ENCODE data around the gene GNAQ.

DNA sequence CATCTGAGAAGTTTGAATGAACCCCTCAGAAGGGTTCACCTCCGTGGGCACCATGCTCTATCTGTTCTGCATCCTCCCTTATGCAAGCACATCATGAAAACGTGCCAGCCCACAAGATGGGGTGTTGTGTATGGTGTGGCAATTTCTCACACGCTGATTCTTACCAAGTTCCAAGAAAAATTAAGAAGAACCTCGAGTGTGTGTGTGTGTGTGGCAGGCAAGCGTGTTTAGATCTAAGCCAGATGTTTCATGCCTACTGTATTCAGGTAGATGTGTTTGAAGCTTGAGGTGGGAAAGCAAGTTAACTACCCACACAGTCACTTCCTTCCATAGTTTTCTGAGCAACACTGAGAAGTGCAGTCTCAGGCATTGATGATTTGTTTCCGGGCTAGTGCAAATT lies 305.8 kb downstream of the GNAQ start:
- TF ChIP-seq, protein P1, sequence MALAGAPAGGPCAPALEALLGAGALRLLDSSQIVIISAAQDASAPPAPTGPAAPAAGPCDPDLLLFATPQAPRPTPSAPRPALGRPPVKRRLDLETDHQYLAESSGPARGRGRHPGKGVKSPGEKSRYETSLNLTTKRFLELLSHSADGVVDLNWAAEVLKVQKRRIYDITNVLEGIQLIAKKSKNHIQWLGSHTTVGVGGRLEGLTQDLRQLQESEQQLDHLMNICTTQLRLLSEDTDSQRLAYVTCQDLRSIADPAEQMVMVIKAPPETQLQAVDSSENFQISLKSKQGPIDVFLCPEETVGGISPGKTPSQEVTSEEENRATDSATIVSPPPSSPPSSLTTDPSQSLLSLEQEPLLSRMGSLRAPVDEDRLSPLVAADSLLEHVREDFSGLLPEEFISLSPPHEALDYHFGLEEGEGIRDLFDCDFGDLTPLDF (CRISPR knock-in tag; IDR thresholded peaks at IDR 0.05) = no peak
- TF ChIP-seq, protein P2, sequence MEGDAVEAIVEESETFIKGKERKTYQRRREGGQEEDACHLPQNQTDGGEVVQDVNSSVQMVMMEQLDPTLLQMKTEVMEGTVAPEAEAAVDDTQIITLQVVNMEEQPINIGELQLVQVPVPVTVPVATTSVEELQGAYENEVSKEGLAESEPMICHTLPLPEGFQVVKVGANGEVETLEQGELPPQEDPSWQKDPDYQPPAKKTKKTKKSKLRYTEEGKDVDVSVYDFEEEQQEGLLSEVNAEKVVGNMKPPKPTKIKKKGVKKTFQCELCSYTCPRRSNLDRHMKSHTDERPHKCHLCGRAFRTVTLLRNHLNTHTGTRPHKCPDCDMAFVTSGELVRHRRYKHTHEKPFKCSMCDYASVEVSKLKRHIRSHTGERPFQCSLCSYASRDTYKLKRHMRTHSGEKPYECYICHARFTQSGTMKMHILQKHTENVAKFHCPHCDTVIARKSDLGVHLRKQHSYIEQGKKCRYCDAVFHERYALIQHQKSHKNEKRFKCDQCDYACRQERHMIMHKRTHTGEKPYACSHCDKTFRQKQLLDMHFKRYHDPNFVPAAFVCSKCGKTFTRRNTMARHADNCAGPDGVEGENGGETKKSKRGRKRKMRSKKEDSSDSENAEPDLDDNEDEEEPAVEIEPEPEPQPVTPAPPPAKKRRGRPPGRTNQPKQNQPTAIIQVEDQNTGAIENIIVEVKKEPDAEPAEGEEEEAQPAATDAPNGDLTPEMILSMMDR (IDR thresholded peaks at IDR 0.05) = no peak
- TF ChIP-seq, protein P3, sequence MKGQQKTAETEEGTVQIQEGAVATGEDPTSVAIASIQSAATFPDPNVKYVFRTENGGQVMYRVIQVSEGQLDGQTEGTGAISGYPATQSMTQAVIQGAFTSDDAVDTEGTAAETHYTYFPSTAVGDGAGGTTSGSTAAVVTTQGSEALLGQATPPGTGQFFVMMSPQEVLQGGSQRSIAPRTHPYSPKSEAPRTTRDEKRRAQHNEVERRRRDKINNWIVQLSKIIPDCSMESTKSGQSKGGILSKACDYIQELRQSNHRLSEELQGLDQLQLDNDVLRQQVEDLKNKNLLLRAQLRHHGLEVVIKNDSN (CRISPR knock-in tag; IDR thresholded peaks at IDR 0.05) = no peak
- no peak for TF ChIP-seq FOXK1 (CRISPR knock-in tag; IDR thresholded peaks at IDR 0.05)
- TF ChIP-seq, protein P4, sequence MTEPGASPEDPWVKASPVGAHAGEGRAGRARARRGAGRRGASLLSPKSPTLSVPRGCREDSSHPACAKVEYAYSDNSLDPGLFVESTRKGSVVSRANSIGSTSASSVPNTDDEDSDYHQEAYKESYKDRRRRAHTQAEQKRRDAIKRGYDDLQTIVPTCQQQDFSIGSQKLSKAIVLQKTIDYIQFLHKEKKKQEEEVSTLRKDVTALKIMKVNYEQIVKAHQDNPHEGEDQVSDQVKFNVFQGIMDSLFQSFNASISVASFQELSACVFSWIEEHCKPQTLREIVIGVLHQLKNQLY (CRISPR knock-in tag; IDR thresholded peaks at IDR 0.05) = no peak
- TF ChIP-seq, protein P5, sequence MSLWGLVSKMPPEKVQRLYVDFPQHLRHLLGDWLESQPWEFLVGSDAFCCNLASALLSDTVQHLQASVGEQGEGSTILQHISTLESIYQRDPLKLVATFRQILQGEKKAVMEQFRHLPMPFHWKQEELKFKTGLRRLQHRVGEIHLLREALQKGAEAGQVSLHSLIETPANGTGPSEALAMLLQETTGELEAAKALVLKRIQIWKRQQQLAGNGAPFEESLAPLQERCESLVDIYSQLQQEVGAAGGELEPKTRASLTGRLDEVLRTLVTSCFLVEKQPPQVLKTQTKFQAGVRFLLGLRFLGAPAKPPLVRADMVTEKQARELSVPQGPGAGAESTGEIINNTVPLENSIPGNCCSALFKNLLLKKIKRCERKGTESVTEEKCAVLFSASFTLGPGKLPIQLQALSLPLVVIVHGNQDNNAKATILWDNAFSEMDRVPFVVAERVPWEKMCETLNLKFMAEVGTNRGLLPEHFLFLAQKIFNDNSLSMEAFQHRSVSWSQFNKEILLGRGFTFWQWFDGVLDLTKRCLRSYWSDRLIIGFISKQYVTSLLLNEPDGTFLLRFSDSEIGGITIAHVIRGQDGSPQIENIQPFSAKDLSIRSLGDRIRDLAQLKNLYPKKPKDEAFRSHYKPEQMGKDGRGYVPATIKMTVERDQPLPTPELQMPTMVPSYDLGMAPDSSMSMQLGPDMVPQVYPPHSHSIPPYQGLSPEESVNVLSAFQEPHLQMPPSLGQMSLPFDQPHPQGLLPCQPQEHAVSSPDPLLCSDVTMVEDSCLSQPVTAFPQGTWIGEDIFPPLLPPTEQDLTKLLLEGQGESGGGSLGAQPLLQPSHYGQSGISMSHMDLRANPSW (CRISPR knock-in tag; conservative IDR thresholded peaks at IDR 0.05; ENCODE audit: low read depth) = no peak
- no peak for TF ChIP-seq SP1 (CRISPR knock-in tag; conservative IDR thresholded peaks at IDR 0.05)
- no peak for TF ChIP-seq NFE2L1 (CRISPR knock-in tag; IDR thresholded peaks at IDR 0.05)
- TF ChIP-seq, protein P6, sequence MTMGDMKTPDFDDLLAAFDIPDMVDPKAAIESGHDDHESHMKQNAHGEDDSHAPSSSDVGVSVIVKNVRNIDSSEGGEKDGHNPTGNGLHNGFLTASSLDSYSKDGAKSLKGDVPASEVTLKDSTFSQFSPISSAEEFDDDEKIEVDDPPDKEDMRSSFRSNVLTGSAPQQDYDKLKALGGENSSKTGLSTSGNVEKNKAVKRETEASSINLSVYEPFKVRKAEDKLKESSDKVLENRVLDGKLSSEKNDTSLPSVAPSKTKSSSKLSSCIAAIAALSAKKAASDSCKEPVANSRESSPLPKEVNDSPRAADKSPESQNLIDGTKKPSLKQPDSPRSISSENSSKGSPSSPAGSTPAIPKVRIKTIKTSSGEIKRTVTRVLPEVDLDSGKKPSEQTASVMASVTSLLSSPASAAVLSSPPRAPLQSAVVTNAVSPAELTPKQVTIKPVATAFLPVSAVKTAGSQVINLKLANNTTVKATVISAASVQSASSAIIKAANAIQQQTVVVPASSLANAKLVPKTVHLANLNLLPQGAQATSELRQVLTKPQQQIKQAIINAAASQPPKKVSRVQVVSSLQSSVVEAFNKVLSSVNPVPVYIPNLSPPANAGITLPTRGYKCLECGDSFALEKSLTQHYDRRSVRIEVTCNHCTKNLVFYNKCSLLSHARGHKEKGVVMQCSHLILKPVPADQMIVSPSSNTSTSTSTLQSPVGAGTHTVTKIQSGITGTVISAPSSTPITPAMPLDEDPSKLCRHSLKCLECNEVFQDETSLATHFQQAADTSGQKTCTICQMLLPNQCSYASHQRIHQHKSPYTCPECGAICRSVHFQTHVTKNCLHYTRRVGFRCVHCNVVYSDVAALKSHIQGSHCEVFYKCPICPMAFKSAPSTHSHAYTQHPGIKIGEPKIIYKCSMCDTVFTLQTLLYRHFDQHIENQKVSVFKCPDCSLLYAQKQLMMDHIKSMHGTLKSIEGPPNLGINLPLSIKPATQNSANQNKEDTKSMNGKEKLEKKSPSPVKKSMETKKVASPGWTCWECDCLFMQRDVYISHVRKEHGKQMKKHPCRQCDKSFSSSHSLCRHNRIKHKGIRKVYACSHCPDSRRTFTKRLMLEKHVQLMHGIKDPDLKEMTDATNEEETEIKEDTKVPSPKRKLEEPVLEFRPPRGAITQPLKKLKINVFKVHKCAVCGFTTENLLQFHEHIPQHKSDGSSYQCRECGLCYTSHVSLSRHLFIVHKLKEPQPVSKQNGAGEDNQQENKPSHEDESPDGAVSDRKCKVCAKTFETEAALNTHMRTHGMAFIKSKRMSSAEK (CRISPR knock-in tag; IDR thresholded peaks at IDR 0.05; ENCODE audit: borderline replicate concordance) = no peak
- TF ChIP-seq, protein P7, sequence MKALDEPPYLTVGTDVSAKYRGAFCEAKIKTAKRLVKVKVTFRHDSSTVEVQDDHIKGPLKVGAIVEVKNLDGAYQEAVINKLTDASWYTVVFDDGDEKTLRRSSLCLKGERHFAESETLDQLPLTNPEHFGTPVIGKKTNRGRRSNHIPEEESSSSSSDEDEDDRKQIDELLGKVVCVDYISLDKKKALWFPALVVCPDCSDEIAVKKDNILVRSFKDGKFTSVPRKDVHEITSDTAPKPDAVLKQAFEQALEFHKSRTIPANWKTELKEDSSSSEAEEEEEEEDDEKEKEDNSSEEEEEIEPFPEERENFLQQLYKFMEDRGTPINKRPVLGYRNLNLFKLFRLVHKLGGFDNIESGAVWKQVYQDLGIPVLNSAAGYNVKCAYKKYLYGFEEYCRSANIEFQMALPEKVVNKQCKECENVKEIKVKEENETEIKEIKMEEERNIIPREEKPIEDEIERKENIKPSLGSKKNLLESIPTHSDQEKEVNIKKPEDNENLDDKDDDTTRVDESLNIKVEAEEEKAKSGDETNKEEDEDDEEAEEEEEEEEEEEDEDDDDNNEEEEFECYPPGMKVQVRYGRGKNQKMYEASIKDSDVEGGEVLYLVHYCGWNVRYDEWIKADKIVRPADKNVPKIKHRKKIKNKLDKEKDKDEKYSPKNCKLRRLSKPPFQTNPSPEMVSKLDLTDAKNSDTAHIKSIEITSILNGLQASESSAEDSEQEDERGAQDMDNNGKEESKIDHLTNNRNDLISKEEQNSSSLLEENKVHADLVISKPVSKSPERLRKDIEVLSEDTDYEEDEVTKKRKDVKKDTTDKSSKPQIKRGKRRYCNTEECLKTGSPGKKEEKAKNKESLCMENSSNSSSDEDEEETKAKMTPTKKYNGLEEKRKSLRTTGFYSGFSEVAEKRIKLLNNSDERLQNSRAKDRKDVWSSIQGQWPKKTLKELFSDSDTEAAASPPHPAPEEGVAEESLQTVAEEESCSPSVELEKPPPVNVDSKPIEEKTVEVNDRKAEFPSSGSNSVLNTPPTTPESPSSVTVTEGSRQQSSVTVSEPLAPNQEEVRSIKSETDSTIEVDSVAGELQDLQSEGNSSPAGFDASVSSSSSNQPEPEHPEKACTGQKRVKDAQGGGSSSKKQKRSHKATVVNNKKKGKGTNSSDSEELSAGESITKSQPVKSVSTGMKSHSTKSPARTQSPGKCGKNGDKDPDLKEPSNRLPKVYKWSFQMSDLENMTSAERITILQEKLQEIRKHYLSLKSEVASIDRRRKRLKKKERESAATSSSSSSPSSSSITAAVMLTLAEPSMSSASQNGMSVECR (CRISPR knock-in tag; IDR thresholded peaks at IDR 0.05; ENCODE audit: borderline replicate concordance) = no peak
- TF ChIP-seq ZNF138 (CRISPR knock-in tag; conservative IDR thresholded peaks at IDR 0.05) = no peak
- TF ChIP-seq, protein P8, sequence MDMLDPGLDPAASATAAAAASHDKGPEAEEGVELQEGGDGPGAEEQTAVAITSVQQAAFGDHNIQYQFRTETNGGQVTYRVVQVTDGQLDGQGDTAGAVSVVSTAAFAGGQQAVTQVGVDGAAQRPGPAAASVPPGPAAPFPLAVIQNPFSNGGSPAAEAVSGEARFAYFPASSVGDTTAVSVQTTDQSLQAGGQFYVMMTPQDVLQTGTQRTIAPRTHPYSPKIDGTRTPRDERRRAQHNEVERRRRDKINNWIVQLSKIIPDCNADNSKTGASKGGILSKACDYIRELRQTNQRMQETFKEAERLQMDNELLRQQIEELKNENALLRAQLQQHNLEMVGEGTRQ (CRISPR knock-in tag; IDR thresholded peaks at IDR 0.05) = no peak
- TF ChIP-seq NR2C2 (CRISPR knock-in tag; IDR thresholded peaks at IDR 0.05) = no peak
- no peak for TF ChIP-seq TCF7 (CRISPR knock-in tag; IDR thresholded peaks at IDR 0.05; ENCODE audit: low read depth)

All from WTC11 (cell line).